CD14-positive monocyte (primary cell): ENCODE results near the gene KRT86. TPM values are rescaled to one million over a fixed set of nuclear protein-coding genes. Genes with fewer than 3 reads are reported as not detected.

ENCODE experiments used
- DNase-seq, 3 donors: peaks; one replicate each; pipeline ENCODE4 v3.0.0-alpha.2; 2011 to 2022
- H2AFZ ChIP-seq: 2 replicates; pipeline ENCODE4 v1.6.0; 2012; ENCODE audit warnings: mild to moderate bottlenecking, low read depth, low read length, inconsistent platforms; ENCODE audit not compliant: insufficient read depth, poor library complexity, severe bottlenecking
- H3K27ac ChIP-seq, 2 donors: 1 replicate in 1 of 2; 2 replicates in 1 of 2; pipeline ENCODE4 v1.5.1; 2012 to 2013; ENCODE audit warnings: low read length in 2 of 2, control low read depth in 1 of 2, inconsistent platforms in 1 of 2, low read depth in 1 of 2, mild to moderate bottlenecking in 1 of 2
- H3K27me3 ChIP-seq, 2 donors: one replicate each; pipeline versions ENCODE4 v1.6.0 to v1.6.1; 2011 to 2013; ENCODE audit warnings: low read length in 2 of 2; ENCODE audit not compliant: control insufficient read depth in 2 of 2, insufficient read depth in 2 of 2
- H3K36me3 ChIP-seq, 2 donors: replicated peaks in 1 of 2; 1 replicate in 1 of 2; 2 replicates in 1 of 2; pipeline versions ENCODE4 v1.5.1 to v1.6.1; 2012 to 2013; ENCODE audit warnings: low read length in 2 of 2, control low read depth in 1 of 2, inconsistent platforms in 1 of 2, mild to moderate bottlenecking in 1 of 2; ENCODE audit not compliant: insufficient read depth in 2 of 2, control insufficient read depth in 1 of 2
- H3K4me1 ChIP-seq, 2 donors: 1 replicate in 1 of 2; 2 replicates in 1 of 2; pipeline versions ENCODE4 v1.5.1 to v1.6.1; 2012 to 2013; ENCODE audit warnings: low read length in 2 of 2, control low read depth in 1 of 2, inconsistent platforms in 1 of 2, mild to moderate bottlenecking in 1 of 2, moderate library complexity in 1 of 2; ENCODE audit not compliant: insufficient read depth in 2 of 2, control insufficient read depth in 1 of 2
- H3K4me2 ChIP-seq: replicated peaks from 2 replicates; pipeline ENCODE3; 2012; ENCODE audit warnings: low read length, moderate library complexity, mild to moderate bottlenecking; ENCODE audit not compliant: poor library complexity, severe bottlenecking; ENCODE audit errors: extremely low read depth
- H3K4me3 ChIP-seq, 3 experiments: fragments of 200-600 bp in 1 of 3; sonication (generic) in 1 of 3; replicated peaks in 1 of 3; 1 replicate in 2 of 3; 2 replicates in 1 of 3; pipeline ENCODE4 v1.5.1; 2011 to 2013; ENCODE audit warnings: low read length in 3 of 3, mild to moderate bottlenecking in 3 of 3, control low read depth in 2 of 3, low read depth in 2 of 3, inconsistent platforms in 1 of 3, moderate library complexity in 1 of 3
- H3K79me2 ChIP-seq: 2 replicates; pipeline ENCODE4 v1.6.0; 2012; ENCODE audit warnings: mild to moderate bottlenecking, control low read depth, inconsistent platforms, low read length, moderate library complexity; ENCODE audit not compliant: insufficient read depth
- H3K9ac ChIP-seq: 2 replicates; pipeline ENCODE4 v1.6.0; 2017; ENCODE audit warnings: low read length, mild to moderate bottlenecking; ENCODE audit not compliant: insufficient read depth, poor library complexity, severe bottlenecking
- H3K9me3 ChIP-seq, 2 donors: replicated peaks in 1 of 2; 1 replicate in 1 of 2; 2 replicates in 1 of 2; pipeline versions ENCODE4 v1.5.1 to v1.6.1; 2012 to 2013; ENCODE audit warnings: low read length in 2 of 2, control low read depth in 1 of 2; ENCODE audit not compliant: control insufficient read depth in 1 of 2, insufficient read depth in 1 of 2
- H4K20me1 ChIP-seq: 2 replicates; pipeline ENCODE4 v1.6.0; 2012; ENCODE audit warnings: mild to moderate bottlenecking, low read length, control low read depth, moderate library complexity; ENCODE audit not compliant: insufficient read depth
- H3K27ac Mint-ChIP-seq, 7 donors: one replicate each; pipeline ENCODE4 v1.8.0; 2020; ENCODE audit warnings: mild to moderate bottlenecking in 7 of 7, mixed read lengths in 7 of 7, moderate library complexity in 6 of 7, inconsistent platforms in 2 of 7
- H3K27me3 Mint-ChIP-seq, 3 donors: one replicate each; pipeline ENCODE4 v1.8.0; 2021 to 2022; ENCODE audit warnings: low read depth in 3 of 3, mild to moderate bottlenecking in 3 of 3, mixed read lengths in 3 of 3, moderate library complexity in 3 of 3, inconsistent platforms in 1 of 3
- H3K36me3 Mint-ChIP-seq, 2 donors: one replicate each; pipeline ENCODE4 v1.8.0; 2020; ENCODE audit warnings: mixed read lengths in 2 of 2, inconsistent platforms in 1 of 2, mild to moderate bottlenecking in 1 of 2
- H3K4me1 Mint-ChIP-seq: one replicate; pipeline ENCODE4 v1.8.0; 2020; ENCODE audit warnings: mild to moderate bottlenecking, mixed read lengths
- H3K4me3 Mint-ChIP-seq, 2 donors: one replicate each; pipeline ENCODE4 v1.8.0; 2020; ENCODE audit warnings: mild to moderate bottlenecking in 2 of 2, mixed read lengths in 2 of 2, moderate library complexity in 1 of 2
- H3K9me3 Mint-ChIP-seq, 7 donors: one replicate each; pipeline ENCODE4 v1.8.0; 2020 to 2022; ENCODE audit warnings: mixed read lengths in 7 of 7, mild to moderate bottlenecking in 6 of 7, moderate library complexity in 6 of 7, inconsistent platforms in 2 of 7
- WGBS: methylation state at CpG from one replicate; pipeline ENCODE4 v1.1.5; 2013; ENCODE audit warnings: missing lambda C conversion rate; ENCODE audit not compliant: insufficient coverage; 5-methylcytosine and 5-hydroxymethylcytosine counted together
- intact Hi-C, 2 donors: fragments of 100-400 bp; cut with micrococcal nuclease; formaldehyde crosslinking; loops; one replicate each; pipeline versions ENCODE4 v1.15.0 to v1.15.1; 2023
- polyA plus RNA-seq, 3 donors: library from polyadenylated mRNA; depleted of rRNA in 1 of 3; unstranded in 2 of 3; stranded (reverse) in 1 of 3; fragments of 300-500 nt in 2 of 3; fragments of >200 nt in 1 of 3; fragmentation: Illumina TruSeq in 2 of 3; gene quantifications; 1 replicate in 2 of 3; 2 replicates in 1 of 3; pipeline ENCODE4 v1.2.3, GENCODE V29; 2012 to 2021
- TF ChIP-seq, protein P1 (sequence below): fragments of 200-600 bp; IDR thresholded peaks from one replicate; pipeline ENCODE4 v1.8.0; 2022; ENCODE audit warnings: antibody characterized with exemption, mild to moderate bottlenecking

The KRT86 gene
- polyA plus RNA-seq, 3 donors: not detected

GRCh38 chr12:52226446-52226845 lies 48.0 kb upstream of the KRT86 start:
- peak overlapping the region; percentile 40 to 43 for H3K27ac ChIP-seq

DNA sequence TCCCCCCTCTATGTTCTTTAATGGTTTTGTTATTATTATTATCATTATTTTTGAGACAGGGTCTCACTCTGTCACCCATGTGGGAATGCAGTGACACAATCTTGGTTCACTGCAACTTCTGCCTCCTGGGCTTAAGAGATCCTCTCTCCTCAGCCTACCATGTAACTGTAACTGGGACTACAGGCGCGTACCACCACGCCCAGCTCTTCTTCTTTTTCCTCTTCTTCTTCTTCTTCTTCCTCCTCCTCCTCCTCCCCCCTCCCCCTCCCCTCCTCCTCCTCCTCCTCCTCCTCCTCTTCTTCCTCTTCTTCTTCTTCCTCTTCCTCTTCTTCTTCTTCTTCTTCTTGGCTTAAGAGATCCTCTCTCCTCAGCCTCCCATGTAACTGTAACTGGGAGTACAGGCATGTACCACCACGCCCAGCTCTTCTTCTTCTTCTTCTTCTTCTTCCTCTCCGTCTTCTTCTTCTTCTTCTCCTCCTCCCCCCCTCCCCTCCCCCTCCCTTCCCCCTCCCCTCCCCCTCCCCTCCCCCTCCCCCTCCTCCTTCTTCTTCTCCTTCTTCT lies 46.8 kb upstream of the KRT86 start:
- peaks cover 10 to 12% of the 10 kb centered on the region in 2 donors for H3K36me3 Mint-ChIP-seq
- TF ChIP-seq, protein P1, sequence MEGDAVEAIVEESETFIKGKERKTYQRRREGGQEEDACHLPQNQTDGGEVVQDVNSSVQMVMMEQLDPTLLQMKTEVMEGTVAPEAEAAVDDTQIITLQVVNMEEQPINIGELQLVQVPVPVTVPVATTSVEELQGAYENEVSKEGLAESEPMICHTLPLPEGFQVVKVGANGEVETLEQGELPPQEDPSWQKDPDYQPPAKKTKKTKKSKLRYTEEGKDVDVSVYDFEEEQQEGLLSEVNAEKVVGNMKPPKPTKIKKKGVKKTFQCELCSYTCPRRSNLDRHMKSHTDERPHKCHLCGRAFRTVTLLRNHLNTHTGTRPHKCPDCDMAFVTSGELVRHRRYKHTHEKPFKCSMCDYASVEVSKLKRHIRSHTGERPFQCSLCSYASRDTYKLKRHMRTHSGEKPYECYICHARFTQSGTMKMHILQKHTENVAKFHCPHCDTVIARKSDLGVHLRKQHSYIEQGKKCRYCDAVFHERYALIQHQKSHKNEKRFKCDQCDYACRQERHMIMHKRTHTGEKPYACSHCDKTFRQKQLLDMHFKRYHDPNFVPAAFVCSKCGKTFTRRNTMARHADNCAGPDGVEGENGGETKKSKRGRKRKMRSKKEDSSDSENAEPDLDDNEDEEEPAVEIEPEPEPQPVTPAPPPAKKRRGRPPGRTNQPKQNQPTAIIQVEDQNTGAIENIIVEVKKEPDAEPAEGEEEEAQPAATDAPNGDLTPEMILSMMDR: no peak
- H3K4me3 ChIP-seq: no peak overlapping the region
- peaks cover 68% of the 10 kb centered on the region for H3K4me1 Mint-ChIP-seq
- peak overlapping the region in 1 of 2 donors; percentile 72 for H3K4me3 Mint-ChIP-seq
- no CpG with 5 or more reads among the region's 5 CpGs for WGBS
- H3K9ac ChIP-seq: no peak overlapping the region
- H3K27me3 Mint-ChIP-seq: peaks cover 31 to 37% (median 36%) of the 10 kb centered on the region in 3 donors
- no peak overlapping the region for H2AFZ ChIP-seq
- intact Hi-C loops: no loop called here
- peak in 2 of 3 donors; percentile 56 to 66 for DNase-seq
- peak overlapping the region in 6 of 7 donors; percentile 55 to 88 (median 78) for H3K27ac Mint-ChIP-seq
- peaks cover 0 to 13% (median 8%) of the 10 kb centered on the region in 7 donors for H3K9me3 Mint-ChIP-seq
- peak overlapping the region in 1 of 2 donors; percentile 43 for H3K27ac ChIP-seq
- H3K4me1 ChIP-seq: peaks cover 29 to 54% of the 10 kb centered on the region in 2 donors
- no peaks in the 10 kb centered on the region for H3K36me3 ChIP-seq
- no peaks in the 10 kb centered on the region for H3K9me3 ChIP-seq
- H4K20me1 ChIP-seq: no peaks in the 10 kb centered on the region
- H3K27me3 ChIP-seq: peaks cover 5 to 24% of the 10 kb centered on the region in 2 donors
- no peak overlapping the region for H3K4me2 ChIP-seq
- no peaks in the 10 kb centered on the region for H3K79me2 ChIP-seq

More at GRCh38 chr12:52226446-52226845, 48.0 kb upstream of the KRT86 start:
- Histone ChIP-seq H3K9ac (no peak overlapping the region), H3K4me3 (peak overlapping the region in 1 of 3 experiments; percentile 13), H3K36me3 (no peaks in the 10 kb centered on the region), H2AFZ (no peak overlapping the region), H4K20me1 (no peaks in the 10 kb centered on the region), H3K79me2 (no peaks in the 10 kb centered on the region), H3K27me3 (peaks cover 0 to 11% of the 10 kb centered on the region in 2 donors), H3K4me2 (peak overlapping the region; percentile 30), H3K4me1 (peaks cover 36 to 61% of the 10 kb centered on the region in 2 donors), H3K9me3 (no peaks in the 10 kb centered on the region)
- Mint-ChIP-seq H3K9me3 (peaks cover 0 to 8% (median 4%) of the 10 kb centered on the region in 7 donors), H3K27me3 (peaks cover 25 to 29% (median 28%) of the 10 kb centered on the region in 3 donors), H3K27ac (peak overlapping the region; percentile 13 to 88 (median 74)), H3K36me3 (peaks cover 2 to 5% of the 10 kb centered on the region in 2 donors), H3K4me3 (peak overlapping the region in 1 of 2 donors; percentile 32), H3K4me1 (peaks cover 65% of the 10 kb centered on the region)
- intact Hi-C loops: no loop called here
- no CpG with 5 or more reads among the region's 4 CpGs for WGBS
- TF ChIP-seq, protein P1: no peak
- peak in 1 of 3 donors; percentile 45 for DNase-seq
